HG03039 (cell line): Measurements from ENCODE around the gene SRRM3.
"Not testable (repeated sequence)": the region's sequence is repeated elsewhere in the genome, so short reads cannot be mapped to it uniquely, and the experiment has no call there.

Source experiments
- ATAC-seq: cut with Tn5 transposase; IDR thresholded peaks from one replicate; pipeline ENCODE4 v1.9.1; 2021; ENCODE audit warnings: mild to moderate bottlenecking, moderate library complexity; ENCODE audit not compliant: unreplicated experiment

The SRRM3 gene

GRCh38 chr7:76334320-76334967, 132.7 kb downstream of the SRRM3 start:
- ATAC-seq = no peak

DNA sequence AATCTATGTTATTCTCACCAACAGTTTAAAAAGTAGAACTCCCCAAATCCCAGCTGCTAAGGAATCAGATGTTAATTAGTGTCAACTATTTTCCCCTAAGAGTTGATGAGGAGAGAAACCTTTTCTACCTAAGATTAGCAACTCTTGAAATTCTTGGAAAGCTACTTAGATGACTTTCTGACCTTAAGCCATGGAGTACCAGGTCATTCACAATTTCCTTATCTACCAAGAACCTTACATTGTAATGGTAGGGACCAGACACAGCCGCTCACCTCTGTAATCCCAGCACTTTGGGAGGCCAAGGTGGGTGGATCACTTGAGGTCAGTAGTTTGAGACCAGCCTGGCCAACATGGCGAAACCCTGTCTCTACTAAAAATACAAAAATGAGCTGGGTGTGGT, 133.7 kb downstream of the SRRM3 start:
- ATAC-seq = not testable (repeated sequence)

- no peak for ATAC-seq
Measured at GRCh38 chr7:76336094-76336493, 134.4 kb downstream of the SRRM3 start.
